GM12891 (cell line): Measurements from ENCODE around the gene EFCAB10.

Experiments
- POLR2A ChIP-seq: IDR thresholded peaks from 2 replicates; pipeline ENCODE4 v1.6.1; 2011; ENCODE audit warnings: low read depth, low read length, control low read depth
- POLR2AphosphoS5 ChIP-seq: IDR thresholded peaks from 2 replicates; pipeline ENCODE4 v1.6.1; 2011; ENCODE audit warnings: low read depth, low read length, control low read depth
- POU2F2 ChIP-seq: IDR thresholded peaks from 2 replicates; pipeline ENCODE4 v1.6.1; 2011; ENCODE audit warnings: low read depth, mild to moderate bottlenecking, control low read depth, low read length, moderate library complexity
- SPI1 ChIP-seq: IDR thresholded peaks from 2 replicates; pipeline ENCODE4 v1.6.1; 2011; ENCODE audit warnings: low read depth, low read length, control low read depth
- TAF1 ChIP-seq: IDR thresholded peaks from 2 replicates; pipeline ENCODE4 v1.6.1; 2011; ENCODE audit warnings: low read depth, low read length, control low read depth

GRCh38 chr7:105614341-105614840 is 33.1 kb upstream of the EFCAB10 start:
- TF ChIP-seq POLR2AphosphoS5 (no peak), TAF1 (no peak), POLR2A (no peak), SPI1 (no peak), POU2F2 (no peak)
